Neuronal stem cell (in vitro differentiated cells): Measurements from ENCODE around the gene MYDGF.

Experiments
- DNase-seq: peaks from one replicate; pipeline ENCODE4 v3.0.0-alpha.2; 2013; ENCODE audit warnings: low spot score
- H2AFZ ChIP-seq: one replicate; pipeline ENCODE4 v1.6.1; 2013; ENCODE audit warnings: mild to moderate bottlenecking, low read length, inconsistent platforms
- H2AK5ac ChIP-seq: 2 replicates; pipeline ENCODE4 v1.6.1; 2013; ENCODE audit warnings: low read depth, mild to moderate bottlenecking, inconsistent platforms, low read length, moderate library complexity, mixed read lengths
- H2BK120ac ChIP-seq: 2 replicates; pipeline ENCODE4 v1.6.1; 2013; ENCODE audit warnings: low read depth, mild to moderate bottlenecking, inconsistent platforms, low read length, moderate library complexity, mixed read lengths
- H2BK12ac ChIP-seq: one replicate; pipeline ENCODE4 v1.6.1; 2013; ENCODE audit warnings: low read length, inconsistent platforms
- H2BK15ac ChIP-seq: 2 replicates; pipeline ENCODE4 v1.6.1; 2013; ENCODE audit warnings: mild to moderate bottlenecking, low read length, inconsistent platforms, mixed read lengths
- H2BK5ac ChIP-seq: one replicate; pipeline ENCODE4 v1.6.1; 2013; ENCODE audit warnings: inconsistent platforms, mild to moderate bottlenecking, low read length, moderate library complexity
- H3K14ac ChIP-seq: one replicate; pipeline ENCODE4 v1.6.1; 2013; ENCODE audit warnings: low read length, inconsistent platforms
- H3K18ac ChIP-seq: 2 replicates; pipeline ENCODE4 v1.6.1; 2013; ENCODE audit warnings: low read length, inconsistent platforms
- H3K23ac ChIP-seq: 2 replicates; pipeline ENCODE4 v1.6.1; 2013; ENCODE audit warnings: low read depth, mild to moderate bottlenecking, mixed read lengths, low read length, inconsistent platforms; ENCODE audit not compliant: poor library complexity
- H3K27ac ChIP-seq: replicated peaks from 3 replicates; pipeline ENCODE4 v1.5.1; 2013; ENCODE audit warnings: low read length, inconsistent platforms
- H3K27me3 ChIP-seq, 3 experiments: 2 replicates each; pipeline ENCODE4 v1.6.1; 2013; ENCODE audit warnings: low read length in 3 of 3, mild to moderate bottlenecking in 2 of 3, inconsistent platforms in 1 of 3, low read depth in 1 of 3, mixed read lengths in 1 of 3, moderate library complexity in 1 of 3; ENCODE audit not compliant: control insufficient read depth in 3 of 3, insufficient read depth in 3 of 3
- H3K36me3 ChIP-seq, 2 donors: replicated peaks in 1 of 2; 2 replicates each; pipeline ENCODE4 v1.6.1; 2013; ENCODE audit warnings: low read length in 2 of 2; ENCODE audit not compliant: control insufficient read depth in 2 of 2, insufficient read depth in 2 of 2
- H3K4ac ChIP-seq: 2 replicates; pipeline ENCODE4 v1.6.1; 2013; ENCODE audit warnings: inconsistent platforms, mild to moderate bottlenecking, low read length, moderate library complexity
- H3K4me1 ChIP-seq, 2 donors: 1 replicate in 1 of 2; 2 replicates in 1 of 2; pipeline ENCODE4 v1.6.1; 2013; ENCODE audit warnings: low read length in 2 of 2, low read depth in 1 of 2; ENCODE audit not compliant: control insufficient read depth in 2 of 2, insufficient read depth in 1 of 2
- H3K4me2 ChIP-seq: one replicate; pipeline ENCODE4 v1.6.1; 2013; ENCODE audit warnings: mild to moderate bottlenecking, low read length, inconsistent platforms; ENCODE audit not compliant: insufficient read depth, poor library complexity, severe bottlenecking
- H3K4me3 ChIP-seq, 2 donors: 2 replicates each; pipeline ENCODE4 v1.5.1; 2013; ENCODE audit warnings: low read length in 2 of 2, mild to moderate bottlenecking in 2 of 2, inconsistent platforms in 1 of 2, moderate library complexity in 1 of 2
- H3K79me1 ChIP-seq: one replicate; pipeline ENCODE4 v1.6.1; 2013; ENCODE audit warnings: low read depth, mild to moderate bottlenecking, inconsistent platforms, low read length, moderate library complexity
- H3K9ac ChIP-seq: one replicate; pipeline ENCODE4 v1.6.1; 2013; ENCODE audit warnings: mild to moderate bottlenecking, low read depth, low read length, inconsistent platforms; ENCODE audit not compliant: poor library complexity
- H3K9me3 ChIP-seq, 2 donors: replicated peaks in 1 of 2; 2 replicates each; pipeline versions ENCODE3 to v1.6.1; 2013; ENCODE audit warnings: low read length in 2 of 2, mild to moderate bottlenecking in 2 of 2, inconsistent platforms in 1 of 2, low read depth in 1 of 2, mixed read lengths in 1 of 2, moderate library complexity in 1 of 2; ENCODE audit not compliant: control insufficient read depth in 2 of 2, insufficient read depth in 1 of 2
- H4K8ac ChIP-seq: one replicate; pipeline ENCODE4 v1.6.1; 2013; ENCODE audit warnings: low read depth, mild to moderate bottlenecking, inconsistent platforms, low read length, moderate library complexity
- H4K91ac ChIP-seq: one replicate; pipeline ENCODE4 v1.6.1; 2013; ENCODE audit warnings: low read length, low read depth, mild to moderate bottlenecking, inconsistent platforms; ENCODE audit not compliant: poor library complexity
- WGBS, 2 donors: extraction: QIAGEN DNeasy Blood & Tissue Kit; methylation state at CpG; one replicate each; pipeline ENCODE4 v1.1.7; 2013; ENCODE audit warnings: missing lambda C conversion rate in 2 of 2, mixed read lengths in 1 of 2; ENCODE audit not compliant: insufficient read length in 2 of 2, insufficient replicate concordance in 1 of 2; ENCODE audit errors: extremely low coverage in 2 of 2; 5-methylcytosine and 5-hydroxymethylcytosine counted together

MYDGF gene

GRCh38 chr19:4653793-4654436, 16.2 kb downstream of the MYDGF start:
- H3K27ac ChIP-seq, result no peak overlapping the region
- H2BK120ac ChIP-seq, result no peak overlapping the region
- H3K27me3 ChIP-seq, result no peaks in the 10 kb centered on the region
- peaks cover 19 to 53% of the 10 kb centered on the region in 2 donors for H3K36me3 ChIP-seq
- H3K4me2 ChIP-seq, result no peak overlapping the region
- no CpG with 5 or more reads among the region's 13 CpGs for WGBS, 2 donors
- no peak overlapping the region for H2BK5ac ChIP-seq
- H3K23ac ChIP-seq, result no peak overlapping the region
- no peak overlapping the region for H2BK12ac ChIP-seq
- no peak overlapping the region for H3K9ac ChIP-seq
- no peak overlapping the region for H2BK15ac ChIP-seq
- no peak overlapping the region for H3K18ac ChIP-seq
- H3K14ac ChIP-seq, result no peak overlapping the region
- no peak for DNase-seq
- no peak overlapping the region for H2AFZ ChIP-seq
- no peak overlapping the region for H2AK5ac ChIP-seq
- no peak overlapping the region for H3K4me3 ChIP-seq
- no peak overlapping the region for H3K4ac ChIP-seq
- H3K4me1 ChIP-seq, result no peaks in the 10 kb centered on the region
- H3K9me3 ChIP-seq, result peaks cover 0 to 6% of the 10 kb centered on the region in 2 donors
- no peak overlapping the region for H4K91ac ChIP-seq
- no peak overlapping the region for H4K8ac ChIP-seq
- peaks cover 5% of the 10 kb centered on the region for H3K79me1 ChIP-seq

GRCh38 chr19:4652075-4652474, 18.1 kb downstream of the MYDGF start:
- peak overlapping the region; percentile 73 for H2BK5ac ChIP-seq
- H3K23ac ChIP-seq, result peak overlapping the region; percentile 37
- no peak overlapping the region for H2BK15ac ChIP-seq
- peaks cover 0 to 5% of the 10 kb centered on the region in 2 donors for H3K4me1 ChIP-seq
- H3K27me3 ChIP-seq, result no peaks in the 10 kb centered on the region
- no peak overlapping the region for H4K8ac ChIP-seq
- H4K91ac ChIP-seq, result no peak overlapping the region
- H3K14ac ChIP-seq, result no peak overlapping the region
- no peak overlapping the region for H3K4ac ChIP-seq
- peak overlapping the region; percentile 49 for H2AK5ac ChIP-seq
- H3K4me3 ChIP-seq, result no peak overlapping the region
- H3K9me3 ChIP-seq, result no peaks in the 10 kb centered on the region
- H3K36me3 ChIP-seq, result peaks cover 6 to 35% of the 10 kb centered on the region in 2 donors
- H3K27ac ChIP-seq, result no peak overlapping the region
- H3K9ac ChIP-seq, result no peak overlapping the region
- H3K4me2 ChIP-seq, result no peak overlapping the region
- no CpG with 5 or more reads among the region's 44 CpGs for WGBS, 2 donors
- peak overlapping the region; percentile 71 for H3K18ac ChIP-seq
- no peak overlapping the region for H2BK120ac ChIP-seq
- peaks cover 4% of the 10 kb centered on the region for H3K79me1 ChIP-seq
- no peak for DNase-seq
- peak overlapping the region; percentile 58 for H2BK12ac ChIP-seq
- H2AFZ ChIP-seq, result no peak overlapping the region

GRCh38 chr19:4650159-4650558, 20.0 kb downstream of the MYDGF start:
- Histone ChIP-seq H4K91ac (no peak overlapping the region), H3K4me2 (no peak overlapping the region), H3K18ac (peak overlapping the region; percentile 46), H3K27ac (no peak overlapping the region), H3K23ac (peak overlapping the region; percentile 53), H2BK120ac (no peak overlapping the region), H3K4ac (no peak overlapping the region), H3K9me3 (no peaks in the 10 kb centered on the region), H3K4me3 (no peak overlapping the region), H2AK5ac (peak overlapping the region; percentile 63), H3K36me3 (peaks cover 4 to 19% of the 10 kb centered on the region in 2 donors), H3K4me1 (peaks cover 0 to 5% of the 10 kb centered on the region in 2 donors), H2BK15ac (no peak overlapping the region), H2BK5ac (peak overlapping the region; percentile 80), H2BK12ac (no peak overlapping the region), H2AFZ (no peak overlapping the region), H4K8ac (no peak overlapping the region), H3K79me1 (peaks cover 3% of the 10 kb centered on the region), H3K9ac (no peak overlapping the region), H3K27me3 (no peaks in the 10 kb centered on the region), H3K14ac (no peak overlapping the region)
- WGBS, 2 donors, result no CpG with 5 or more reads among the region's 2 CpGs
- DNase-seq, result no peak

GRCh38 chr19:4649392-4650047, 20.6 kb downstream of the MYDGF start:
- Histone ChIP-seq H4K8ac (no peak overlapping the region), H3K27ac (no peak overlapping the region), H2BK15ac (no peak overlapping the region), H3K23ac (peak overlapping the region; percentile 81), H3K14ac (peak overlapping the region; percentile 32), H3K36me3 (peaks cover 3 to 12% of the 10 kb centered on the region in 2 donors), H3K9ac (no peak overlapping the region), H2AK5ac (peak overlapping the region; percentile 63), H3K4me2 (no peak overlapping the region), H3K79me1 (peaks cover 3% of the 10 kb centered on the region), H2BK120ac (no peak overlapping the region), H3K27me3 (no peaks in the 10 kb centered on the region), H3K4me3 (no peak overlapping the region), H3K18ac (peak overlapping the region; percentile 60), H3K4ac (no peak overlapping the region), H2AFZ (no peak overlapping the region), H2BK12ac (no peak overlapping the region), H3K9me3 (no peaks in the 10 kb centered on the region), H3K4me1 (peaks cover 0 to 5% of the 10 kb centered on the region in 2 donors), H4K91ac (no peak overlapping the region), H2BK5ac (no peak overlapping the region)
- whole genome bisulfite sequencing, 2 donors, result no CpG with 5 or more reads among the region's 19 CpGs
- DNase-seq, result no peak
